Ramos (cell line): ENCODE measurements around the gene SLX4IP.

Source experiments
- in situ Hi-C: fragments of 300-500 bp; cut with MboI; formaldehyde crosslinking; loops from one replicate; pipeline ENCODE4 v1.14.3; 2022; ENCODE audit warnings: low sequenced_read_pairs; ENCODE audit not compliant: unreplicated experiment

Gene SLX4IP

GRCh38 chr20:10462516-10462915 lies 27.4 kb downstream of the SLX4IP start:
- in situ Hi-C loops: no loop called here

GRCh38 chr20:10463622-10464021 lies 28.5 kb downstream of the SLX4IP start:
- in situ Hi-C loops: no loop called here

- in situ Hi-C loops: no loop called here
Observed at GRCh38 chr20:10465135-10465534, 30.0 kb downstream of the SLX4IP start.

GRCh38 chr20:10466325-10466724 lies 31.2 kb downstream of the SLX4IP start:
- in situ Hi-C loops: no loop called here

GRCh38 chr20:10466855-10467254 lies 31.8 kb downstream of the SLX4IP start:
- in situ Hi-C loops: no loop called here

- in situ Hi-C loops: no loop called here
Observed at GRCh38 chr20:10467681-10468339, 32.7 kb downstream of the SLX4IP start.

GRCh38 chr20:10468340-10468845 lies 33.3 kb downstream of the SLX4IP start:
- in situ Hi-C loops: no loop called here

GRCh38 chr20:10469056-10469455 lies 34.0 kb downstream of the SLX4IP start:
- in situ Hi-C loops: no loop called here

GRCh38 chr20:10469599-10469998 lies 34.5 kb downstream of the SLX4IP start:
- in situ Hi-C loops: no loop called here

- in situ Hi-C loops: no loop called here
Observed at GRCh38 chr20:10470276-10470675, 35.2 kb downstream of the SLX4IP start.

- in situ Hi-C loops: no loop called here
Observed at GRCh38 chr20:10472871-10473270, 37.8 kb downstream of the SLX4IP start.

- in situ Hi-C loops: no loop called here
Observed at GRCh38 chr20:10474606-10475184, 39.6 kb downstream of the SLX4IP start.

- in situ Hi-C loops: no loop called here
Observed at GRCh38 chr20:10475225-10475624, 40.1 kb downstream of the SLX4IP start.

- in situ Hi-C loops: no loop called here
Observed at GRCh38 chr20:10476319-10476724, 41.2 kb downstream of the SLX4IP start.

- in situ Hi-C loops: no loop called here
Observed at GRCh38 chr20:10478205-10478604, 43.1 kb downstream of the SLX4IP start.

GRCh38 chr20:10478930-10479329 lies 43.8 kb downstream of the SLX4IP start:
- in situ Hi-C loops: no loop called here

- in situ Hi-C loops: no loop called here
Observed at GRCh38 chr20:10481676-10482075, 46.6 kb downstream of the SLX4IP start.

GRCh38 chr20:10483691-10484090 lies 48.6 kb downstream of the SLX4IP start:
- in situ Hi-C loops: no loop called here

GRCh38 chr20:10487142-10488136 lies 52.3 kb downstream of the SLX4IP start:
- in situ Hi-C loops: no loop called here

GRCh38 chr20:10488534-10488933 lies 53.4 kb downstream of the SLX4IP start:
- in situ Hi-C loops: no loop called here

- in situ Hi-C loops: no loop called here
Observed at GRCh38 chr20:10489853-10490252, 54.7 kb downstream of the SLX4IP start.
